Testis (tissue), 2 donors: ENCODE measurements around the gene SP5.

Experiments
- CTCF ChIP-seq, 3 experiments: fragments of 450-650 bp in 2 of 3; fragments of 200-600 bp in 1 of 3; sonication (generic) in 1 of 3; IDR thresholded peaks; one replicate each; pipeline ENCODE4 v1.5.1; 2016 to 2019; ENCODE audit warnings: antibody characterized with exemption in 3 of 3, mild to moderate bottlenecking in 2 of 3, moderate library complexity in 1 of 3
- POLR2A ChIP-seq: fragments of 450-650 bp; IDR thresholded peaks from one replicate; pipeline ENCODE4 v1.6.1; 2017; ENCODE audit warnings: antibody characterized with exemption, mild to moderate bottlenecking, moderate library complexity

GRCh38 chr2:170713543-170714380 is 1.4 kb upstream of the SP5 start:
- no peak for TF ChIP-seq CTCF (IDR thresholded peaks at IDR 0.05)
- no peak for TF ChIP-seq POLR2A
